Duodenal mucosa (tissue), 2 donors: ENCODE measurements around the gene CLEC17A.
"Not testable (repeated sequence)": the region's sequence is repeated elsewhere in the genome, so short reads cannot be mapped to it uniquely, and the experiment has no call there.

Experiments used
- H3K27ac ChIP-seq: one replicate; pipeline ENCODE4 v1.7.0; 2013; ENCODE audit warnings: low read depth, low read length
- H3K27me3 ChIP-seq, 2 donors: one replicate each; pipeline ENCODE4 v1.7.0; 2013; ENCODE audit warnings: low read length in 2 of 2, control low read depth in 1 of 2; ENCODE audit not compliant: insufficient read depth in 2 of 2, control insufficient read depth in 1 of 2
- H3K36me3 ChIP-seq, 2 donors: one replicate each; pipeline ENCODE4 v1.7.0; 2013; ENCODE audit warnings: low read length in 2 of 2, control low read depth in 1 of 2; ENCODE audit not compliant: insufficient read depth in 2 of 2, control insufficient read depth in 1 of 2
- H3K4me1 ChIP-seq, 2 donors: one replicate each; pipeline ENCODE4 v1.7.0; 2013; ENCODE audit warnings: low read length in 2 of 2, control low read depth in 1 of 2; ENCODE audit not compliant: insufficient read depth in 2 of 2, control insufficient read depth in 1 of 2
- H3K4me3 ChIP-seq, 2 donors: one replicate each; pipeline ENCODE4 v1.7.0; 2013; ENCODE audit warnings: low read length in 2 of 2, low read depth in 1 of 2
- H3K9ac ChIP-seq, 2 donors: one replicate each; pipeline ENCODE4 v1.7.0; 2013; ENCODE audit warnings: low read length in 2 of 2, low read depth in 1 of 2
- H3K9me3 ChIP-seq, 2 donors: one replicate each; pipeline ENCODE4 v1.7.0; 2013; ENCODE audit warnings: low read length in 2 of 2, control low read depth in 1 of 2; ENCODE audit not compliant: control insufficient read depth in 1 of 2

The CLEC17A gene

DNA sequence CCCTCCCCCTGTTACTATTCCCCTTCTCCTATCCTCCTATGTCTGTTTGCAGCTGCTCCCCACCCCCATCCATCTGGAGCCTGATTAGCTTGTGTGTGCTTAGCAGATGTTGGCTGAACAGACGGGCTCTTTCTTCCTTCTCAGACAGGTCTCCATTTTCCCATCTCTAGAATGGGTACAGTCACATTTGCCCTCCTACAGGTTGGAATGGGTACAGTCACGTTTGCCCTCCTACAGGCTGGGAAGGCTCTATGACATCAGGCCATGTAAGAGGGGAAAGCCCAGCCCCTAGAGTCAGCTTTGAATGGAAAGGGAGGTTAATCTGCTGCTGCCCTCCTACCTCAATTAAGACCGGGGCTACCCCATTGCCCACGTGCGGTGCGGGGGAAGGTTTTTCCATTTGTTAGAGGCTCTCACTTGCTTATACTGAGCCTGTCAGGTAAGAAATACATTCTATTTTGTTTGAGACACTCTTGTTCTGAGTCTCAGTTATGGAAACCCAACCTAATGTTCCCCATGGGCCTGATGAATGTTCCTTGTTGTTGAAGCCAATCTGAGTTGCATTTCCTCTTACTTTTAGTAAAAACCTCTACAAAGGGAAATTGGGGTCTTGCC lies 2.2 kb upstream of the CLEC17A start:
- H3K4me1 ChIP-seq: no peaks in the 10 kb centered on the region
- no peak overlapping the region for H3K27ac ChIP-seq
- H3K36me3 ChIP-seq: no peaks in the 10 kb centered on the region
- H3K9ac ChIP-seq: no peak overlapping the region
- no peaks in the 10 kb centered on the region for H3K27me3 ChIP-seq
- H3K4me3 ChIP-seq: no peak overlapping the region
- H3K9me3 ChIP-seq: no peaks in the 10 kb centered on the region

DNA sequence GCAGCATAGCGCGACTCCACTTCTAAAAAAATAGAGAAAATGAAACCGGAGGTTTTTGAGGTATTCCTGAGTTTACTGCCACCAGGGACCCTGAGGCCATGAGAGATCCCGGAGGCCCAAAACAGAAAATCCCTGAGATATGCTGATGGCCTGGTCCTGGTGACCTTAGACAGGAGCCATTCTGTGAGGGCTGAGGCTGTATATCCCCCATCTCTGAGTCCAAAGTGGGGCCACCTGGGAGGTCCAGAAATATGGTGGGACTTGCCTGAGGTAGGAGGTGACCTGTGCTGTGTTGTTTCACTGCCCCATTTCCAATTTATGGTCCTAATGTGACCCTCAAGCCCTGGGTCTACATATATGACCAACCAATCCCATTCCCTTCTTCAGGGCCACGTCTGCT lies 1.5 kb downstream of the CLEC17A start:
- not testable (repeated sequence) for H3K4me3 ChIP-seq, H3K9ac ChIP-seq, H3K4me1 ChIP-seq, H3K36me3 ChIP-seq, H3K27ac ChIP-seq, H3K9me3 ChIP-seq, H3K27me3 ChIP-seq

DNA sequence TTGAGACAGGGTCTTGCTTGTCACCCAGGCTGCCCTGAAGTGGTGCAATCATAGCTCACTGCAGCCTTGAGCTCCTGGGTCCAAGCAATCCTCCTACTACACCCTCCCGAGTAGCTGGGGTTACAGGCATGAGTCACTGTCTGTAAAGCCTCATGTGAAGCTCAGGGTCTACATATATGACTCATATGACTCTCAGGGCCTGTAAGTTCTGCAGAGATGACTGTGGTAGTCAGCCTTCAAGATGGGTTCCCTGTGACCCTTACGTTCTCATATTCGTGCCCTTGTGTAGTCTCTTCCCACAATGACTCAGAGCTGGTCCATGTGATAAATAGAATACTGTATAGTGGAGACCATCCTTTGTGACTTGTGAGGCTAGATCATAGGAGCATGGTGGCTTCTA lies 2.3 kb downstream of the CLEC17A start:
- H3K4me3 ChIP-seq, H3K36me3 ChIP-seq, H3K9ac ChIP-seq, H3K27me3 ChIP-seq, H3K4me1 ChIP-seq, H3K27ac ChIP-seq, H3K9me3 ChIP-seq: not testable (repeated sequence)

- H3K27me3 ChIP-seq, H3K9ac ChIP-seq, H3K27ac ChIP-seq, H3K36me3 ChIP-seq, H3K9me3 ChIP-seq, H3K4me3 ChIP-seq, H3K4me1 ChIP-seq: not testable (repeated sequence)
Observed at GRCh38 chr19:14589433-14589832, 6.5 kb downstream of the CLEC17A start.

GRCh38 chr19:14595558-14595957 lies 12.7 kb downstream of the CLEC17A start:
- H3K27ac ChIP-seq: no peak overlapping the region
- no peaks in the 10 kb centered on the region for H3K9me3 ChIP-seq
- H3K27me3 ChIP-seq: no peaks in the 10 kb centered on the region
- no peak overlapping the region for H3K9ac ChIP-seq
- no peaks in the 10 kb centered on the region for H3K36me3 ChIP-seq
- H3K4me3 ChIP-seq: no peak overlapping the region
- H3K4me1 ChIP-seq: no peaks in the 10 kb centered on the region

GRCh38 chr19:14599548-14600147 lies 16.8 kb downstream of the CLEC17A start:
- Histone ChIP-seq H3K4me3 (no peak overlapping the region), H3K9me3 (no peaks in the 10 kb centered on the region), H3K9ac (no peak overlapping the region), H3K4me1 (no peaks in the 10 kb centered on the region), H3K36me3 (no peaks in the 10 kb centered on the region), H3K27ac (no peak overlapping the region), H3K27me3 (no peaks in the 10 kb centered on the region)

GRCh38 chr19:14603990-14604387 lies 21.1 kb downstream of the CLEC17A start:
- no peaks in the 10 kb centered on the region for H3K4me1 ChIP-seq
- no peak overlapping the region for H3K9ac ChIP-seq
- H3K9me3 ChIP-seq: no peaks in the 10 kb centered on the region
- H3K36me3 ChIP-seq: no peaks in the 10 kb centered on the region
- no peaks in the 10 kb centered on the region for H3K27me3 ChIP-seq
- H3K27ac ChIP-seq: no peak overlapping the region
- H3K4me3 ChIP-seq: no peak overlapping the region

- Histone ChIP-seq H3K4me3 (no peak overlapping the region), H3K27ac (no peak overlapping the region), H3K4me1 (no peaks in the 10 kb centered on the region), H3K27me3 (no peaks in the 10 kb centered on the region), H3K9ac (no peak overlapping the region), H3K9me3 (no peaks in the 10 kb centered on the region), H3K36me3 (no peaks in the 10 kb centered on the region)
Observed at GRCh38 chr19:14606627-14607026, 23.7 kb downstream of the CLEC17A start.

DNA sequence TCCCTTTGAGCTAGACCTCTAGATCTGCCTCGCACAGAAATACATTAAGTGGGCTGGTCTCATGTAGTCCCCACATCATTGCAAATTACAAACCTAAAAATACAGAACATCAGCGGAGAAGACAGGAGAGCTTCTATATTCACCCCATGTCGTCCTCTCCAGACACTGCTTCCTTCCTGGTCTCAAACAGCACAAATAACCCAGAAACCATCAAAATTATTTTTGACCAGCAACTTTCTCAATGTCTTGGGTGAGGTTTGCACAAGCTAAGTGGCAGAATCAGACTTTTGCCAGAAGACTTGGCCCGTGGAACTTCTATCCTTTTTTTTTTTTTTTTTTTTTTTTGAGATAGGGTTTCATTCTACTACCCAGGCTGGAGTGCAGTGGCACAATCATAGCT lies 28.2 kb downstream of the CLEC17A start:
- Histone ChIP-seq H3K9me3 (no peaks in the 10 kb centered on the region), H3K27ac (no peak overlapping the region), H3K36me3 (no peaks in the 10 kb centered on the region), H3K4me1 (no peaks in the 10 kb centered on the region), H3K4me3 (no peak overlapping the region), H3K9ac (no peak overlapping the region), H3K27me3 (no peaks in the 10 kb centered on the region)

- not testable (repeated sequence) for H3K4me1 ChIP-seq, H3K27ac ChIP-seq, H3K9me3 ChIP-seq, H3K36me3 ChIP-seq, H3K9ac ChIP-seq, H3K27me3 ChIP-seq, H3K4me3 ChIP-seq
Observed at GRCh38 chr19:14612242-14612641, 29.4 kb downstream of the CLEC17A start.

- Histone ChIP-seq H3K9me3 (no peaks in the 10 kb centered on the region), H3K36me3 (no peaks in the 10 kb centered on the region), H3K9ac (no peak overlapping the region), H3K27me3 (no peaks in the 10 kb centered on the region), H3K27ac (no peak overlapping the region), H3K4me1 (no peaks in the 10 kb centered on the region), H3K4me3 (no peak overlapping the region)
Observed at GRCh38 chr19:14612657-14613056, 29.8 kb downstream of the CLEC17A start.
